ENCODE measurements around the gene CNTF.

The CNTF gene

DNA sequence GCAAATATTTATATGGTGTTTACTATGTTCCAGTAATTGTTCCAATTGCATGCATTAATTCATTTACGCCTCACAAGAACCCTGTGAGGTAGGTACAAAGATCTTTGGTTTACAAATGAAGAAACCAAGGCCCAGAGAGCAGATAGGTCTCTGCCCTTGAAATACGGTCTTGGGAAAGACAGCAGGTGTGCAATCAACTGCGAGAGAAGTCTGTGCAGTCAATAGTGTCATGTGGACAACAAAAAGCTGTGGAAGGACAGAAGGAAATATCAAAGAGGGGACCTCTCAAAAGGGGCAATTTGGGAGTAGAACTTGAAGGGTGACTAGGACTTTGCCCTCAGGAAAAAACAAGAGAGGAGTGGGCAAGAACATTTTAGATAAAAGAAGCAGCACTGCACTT is 8.9 kb downstream of the CNTF start:
- Histone ChIP-seq H3K9ac (ENCODE audit: low read depth, low read length) (no peak overlapping the region), H3K4me1 (ENCODE audit: control insufficient read depth, insufficient read depth, low read length) (peaks cover 34% of the 10 kb centered on the region), H3K4me2 (ENCODE audit: low read length) (no peak overlapping the region), H3K36me3 (ENCODE audit: insufficient read depth, low read length) (peaks cover 10% of the 10 kb centered on the region), H3K9me3 (replicated peaks; ENCODE audit: low read length) (no peaks in the 10 kb centered on the region), H3K4me3 (ENCODE audit: low read length) (no peak overlapping the region), H3K27me3 (ENCODE audit: control insufficient read depth, insufficient read depth, low read length) (no peaks in the 10 kb centered on the region)

DNA sequence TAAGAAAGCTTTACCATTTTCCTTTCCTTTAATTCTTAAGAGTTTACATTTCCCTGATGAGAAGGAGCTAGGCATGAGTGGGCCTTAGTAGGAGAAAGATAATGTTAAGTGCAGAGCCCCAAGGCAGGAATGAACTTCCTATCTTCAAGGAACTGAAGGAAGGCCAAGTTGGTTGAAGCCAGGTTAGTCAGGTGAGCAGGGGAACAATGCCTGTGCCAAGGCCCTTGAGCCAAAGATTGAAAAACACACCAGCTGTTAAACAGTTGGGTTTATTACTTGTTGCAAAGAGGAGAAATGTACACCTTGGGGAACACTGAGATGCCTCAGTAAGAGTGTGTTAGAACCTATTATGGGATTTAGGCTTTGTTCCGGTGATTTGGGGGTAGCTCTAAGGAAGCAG is 10.0 kb downstream of the CNTF start:
- Histone ChIP-seq H3K9me3 (replicated peaks; ENCODE audit: low read length) (no peaks in the 10 kb centered on the region), H3K27me3 (ENCODE audit: control insufficient read depth, insufficient read depth, low read length) (no peaks in the 10 kb centered on the region), H3K36me3 (ENCODE audit: insufficient read depth, low read length) (peaks cover 6% of the 10 kb centered on the region), H3K4me2 (ENCODE audit: low read length) (no peak overlapping the region), H3K4me3 (ENCODE audit: low read length) (no peak overlapping the region), H3K4me1 (ENCODE audit: control insufficient read depth, insufficient read depth, low read length) (peaks cover 23% of the 10 kb centered on the region), H3K9ac (ENCODE audit: low read depth, low read length) (no peak overlapping the region)

DNA sequence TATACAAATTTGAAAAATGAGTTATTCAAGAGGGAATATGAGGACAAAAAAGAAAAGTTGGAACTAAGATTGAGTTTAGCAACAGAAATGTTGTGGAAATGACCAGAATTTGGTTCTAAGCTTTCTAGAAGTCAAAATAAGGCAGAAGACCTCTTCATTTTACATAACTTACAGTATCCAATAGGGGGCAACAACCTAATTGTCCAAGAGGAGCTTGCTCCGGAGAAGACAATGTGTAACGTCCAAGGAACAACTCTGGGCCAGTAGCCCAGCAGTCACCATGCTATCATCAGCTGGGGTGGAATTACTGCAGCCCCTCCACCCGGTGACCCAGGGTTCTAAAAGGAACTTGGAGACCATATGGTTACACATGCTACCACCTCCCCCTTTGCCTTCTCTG is 14.1 kb downstream of the CNTF start:
- Histone ChIP-seq H3K36me3 (ENCODE audit: insufficient read depth, low read length) (no peaks in the 10 kb centered on the region), H3K27me3 (ENCODE audit: control insufficient read depth, insufficient read depth, low read length) (peaks cover 11% of the 10 kb centered on the region), H3K9ac (ENCODE audit: low read depth, low read length) (no peak overlapping the region), H3K9me3 (replicated peaks; ENCODE audit: low read length) (no peaks in the 10 kb centered on the region), H3K4me1 (ENCODE audit: control insufficient read depth, insufficient read depth, low read length) (no peaks in the 10 kb centered on the region), H3K4me2 (ENCODE audit: low read length) (no peak overlapping the region), H3K4me3 (ENCODE audit: low read length) (no peak overlapping the region)

DNA sequence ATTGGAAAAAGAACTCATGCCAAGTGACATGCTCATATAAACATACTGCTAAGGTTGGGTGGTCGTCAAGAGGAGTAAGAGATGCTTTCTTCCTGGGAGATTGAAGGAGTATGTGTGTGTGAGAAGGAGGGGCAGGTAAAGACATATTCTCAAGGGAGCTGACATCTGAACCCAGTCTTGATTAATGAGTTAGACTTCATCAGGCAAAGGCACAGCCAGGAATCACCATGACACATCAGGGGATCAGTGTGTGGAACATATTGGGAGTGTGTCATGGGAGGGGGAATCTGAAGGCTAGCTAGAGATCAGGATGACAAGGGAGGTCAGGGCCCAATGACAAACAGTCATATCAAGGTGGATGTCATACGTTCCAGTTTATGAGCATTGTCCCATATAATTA is 14.9 kb downstream of the CNTF start:
- no peaks in the 10 kb centered on the region for H3K9me3 ChIP-seq (replicated peaks; ENCODE audit: low read length)
- peaks cover 18% of the 10 kb centered on the region for H3K27me3 ChIP-seq (ENCODE audit: control insufficient read depth, insufficient read depth, low read length)
- H3K4me1 ChIP-seq (ENCODE audit: control insufficient read depth, insufficient read depth, low read length): no peaks in the 10 kb centered on the region
- no peak overlapping the region for H3K4me2 ChIP-seq (ENCODE audit: low read length)
- no peak overlapping the region for H3K9ac ChIP-seq (ENCODE audit: low read depth, low read length)
- no peaks in the 10 kb centered on the region for H3K36me3 ChIP-seq (ENCODE audit: insufficient read depth, low read length)
- no peak overlapping the region for H3K4me3 ChIP-seq (ENCODE audit: low read length)

DNA sequence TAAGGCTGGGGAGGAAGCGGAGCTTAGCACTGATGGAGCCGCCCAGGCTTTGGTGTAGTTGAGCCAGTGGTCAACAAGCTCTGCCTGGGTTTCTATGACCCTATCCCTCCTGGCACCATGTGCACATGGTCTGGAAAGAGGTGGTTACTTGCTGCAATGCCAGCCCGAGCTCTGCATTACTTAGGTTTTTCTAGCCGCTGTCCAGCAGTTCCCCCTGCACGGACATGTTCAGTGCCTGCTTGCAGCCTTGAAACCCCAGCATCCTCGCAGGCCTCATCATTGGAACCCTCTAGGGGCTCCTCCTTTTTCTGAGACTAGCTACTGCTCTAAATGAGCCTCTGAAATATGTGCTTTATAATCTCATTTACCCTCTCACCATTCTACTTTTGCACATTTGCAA is 16.6 kb downstream of the CNTF start:
- Histone ChIP-seq H3K27me3 (ENCODE audit: control insufficient read depth, insufficient read depth, low read length) (peaks cover 23% of the 10 kb centered on the region), H3K4me1 (ENCODE audit: control insufficient read depth, insufficient read depth, low read length) (no peaks in the 10 kb centered on the region), H3K4me3 (ENCODE audit: low read length) (no peak overlapping the region), H3K9me3 (replicated peaks; ENCODE audit: low read length) (no peaks in the 10 kb centered on the region), H3K4me2 (ENCODE audit: low read length) (no peak overlapping the region), H3K36me3 (ENCODE audit: insufficient read depth, low read length) (no peaks in the 10 kb centered on the region), H3K9ac (ENCODE audit: low read depth, low read length) (no peak overlapping the region)

DNA sequence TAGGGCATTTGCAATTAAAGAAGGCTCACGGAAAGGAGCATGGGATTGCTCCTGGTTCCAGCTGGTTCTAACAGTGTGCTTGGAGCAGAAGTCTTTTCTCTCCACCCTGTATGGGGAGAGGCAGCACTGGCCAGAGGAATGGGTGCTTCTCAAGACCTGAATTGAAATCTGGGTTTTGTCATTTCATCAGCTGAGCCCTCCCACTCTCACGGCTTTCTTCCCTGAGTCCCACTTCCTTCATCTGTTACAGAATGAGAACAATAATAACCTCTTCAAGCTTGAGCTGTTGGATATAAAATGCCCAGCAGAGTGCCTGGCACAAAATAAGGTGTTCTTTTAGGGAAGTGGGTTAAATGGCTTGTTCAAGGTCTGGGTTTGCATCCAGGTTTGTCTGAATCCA is 17.2 kb downstream of the CNTF start:
- Histone ChIP-seq H3K36me3 (ENCODE audit: insufficient read depth, low read length) (no peaks in the 10 kb centered on the region), H3K27me3 (ENCODE audit: control insufficient read depth, insufficient read depth, low read length) (peaks cover 23% of the 10 kb centered on the region), H3K4me3 (ENCODE audit: low read length) (no peak overlapping the region), H3K9ac (ENCODE audit: low read depth, low read length) (no peak overlapping the region), H3K4me2 (ENCODE audit: low read length) (no peak overlapping the region), H3K9me3 (replicated peaks; ENCODE audit: low read length) (no peaks in the 10 kb centered on the region), H3K4me1 (ENCODE audit: control insufficient read depth, insufficient read depth, low read length) (no peaks in the 10 kb centered on the region)

DNA sequence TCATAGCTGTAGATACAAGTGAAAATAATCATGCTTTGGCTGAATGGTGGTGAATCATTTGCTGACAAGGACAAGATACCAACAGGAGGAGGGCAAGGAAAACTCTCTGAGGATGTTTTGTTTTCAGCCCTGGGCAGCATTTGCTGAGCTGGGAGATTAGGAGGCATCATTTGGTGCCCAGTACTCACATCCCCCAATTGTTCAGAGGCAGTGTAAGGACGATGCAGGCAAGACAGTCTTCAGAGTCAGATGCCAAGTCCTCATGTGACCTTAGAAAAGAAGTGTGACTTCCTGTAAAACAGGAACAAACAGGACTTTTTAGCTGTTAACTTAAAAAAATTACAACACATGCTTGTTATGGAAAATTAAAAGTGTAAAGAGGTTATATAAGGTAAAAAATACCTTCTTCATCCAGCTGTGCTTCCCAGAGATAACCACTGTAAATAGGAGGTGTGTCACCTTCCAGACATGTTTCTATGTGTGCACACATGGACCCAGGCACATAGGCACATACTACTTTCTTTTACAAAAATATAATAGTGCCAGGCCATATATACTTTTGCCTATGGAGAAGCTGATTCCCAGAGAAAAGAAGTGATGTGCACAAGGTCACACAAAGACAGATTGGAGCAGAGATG is 18.0 kb downstream of the CNTF start:
- Histone ChIP-seq H3K36me3 (ENCODE audit: insufficient read depth, low read length) (no peaks in the 10 kb centered on the region), H3K4me2 (ENCODE audit: low read length) (no peak overlapping the region), H3K9me3 (replicated peaks; ENCODE audit: low read length) (no peaks in the 10 kb centered on the region), H3K4me3 (ENCODE audit: low read length) (no peak overlapping the region), H3K4me1 (ENCODE audit: control insufficient read depth, insufficient read depth, low read length) (no peaks in the 10 kb centered on the region), H3K27me3 (ENCODE audit: control insufficient read depth, insufficient read depth, low read length) (peaks cover 23% of the 10 kb centered on the region), H3K9ac (ENCODE audit: low read depth, low read length) (no peak overlapping the region)

DNA sequence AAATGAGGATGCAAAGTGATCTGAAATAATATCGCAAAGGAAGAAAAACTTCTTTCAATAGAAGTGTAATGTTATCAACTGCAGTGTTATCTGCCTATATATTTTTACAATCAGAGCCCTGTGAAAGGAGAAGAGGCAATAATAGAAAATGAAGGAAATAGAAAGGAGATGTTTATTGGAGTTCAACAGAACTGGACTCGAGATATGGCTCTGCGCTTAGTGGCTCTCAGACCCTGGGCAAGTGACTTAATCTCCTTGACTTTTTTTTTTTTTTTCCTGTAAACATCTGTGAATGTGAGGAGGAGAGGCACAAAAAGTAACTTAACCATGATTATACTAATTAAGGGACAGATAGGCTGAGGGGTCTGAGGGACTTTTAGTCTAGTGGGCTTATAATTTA is 18.9 kb downstream of the CNTF start:
- H3K4me1 ChIP-seq (ENCODE audit: control insufficient read depth, insufficient read depth, low read length): no peaks in the 10 kb centered on the region
- H3K9ac ChIP-seq (ENCODE audit: low read depth, low read length): no peak overlapping the region
- no peaks in the 10 kb centered on the region for H3K36me3 ChIP-seq (ENCODE audit: insufficient read depth, low read length)
- H3K4me3 ChIP-seq (ENCODE audit: low read length): no peak overlapping the region
- no peak overlapping the region for H3K4me2 ChIP-seq (ENCODE audit: low read length)
- peaks cover 23% of the 10 kb centered on the region for H3K27me3 ChIP-seq (ENCODE audit: control insufficient read depth, insufficient read depth, low read length)
- H3K9me3 ChIP-seq (replicated peaks; ENCODE audit: low read length): no peaks in the 10 kb centered on the region

DNA sequence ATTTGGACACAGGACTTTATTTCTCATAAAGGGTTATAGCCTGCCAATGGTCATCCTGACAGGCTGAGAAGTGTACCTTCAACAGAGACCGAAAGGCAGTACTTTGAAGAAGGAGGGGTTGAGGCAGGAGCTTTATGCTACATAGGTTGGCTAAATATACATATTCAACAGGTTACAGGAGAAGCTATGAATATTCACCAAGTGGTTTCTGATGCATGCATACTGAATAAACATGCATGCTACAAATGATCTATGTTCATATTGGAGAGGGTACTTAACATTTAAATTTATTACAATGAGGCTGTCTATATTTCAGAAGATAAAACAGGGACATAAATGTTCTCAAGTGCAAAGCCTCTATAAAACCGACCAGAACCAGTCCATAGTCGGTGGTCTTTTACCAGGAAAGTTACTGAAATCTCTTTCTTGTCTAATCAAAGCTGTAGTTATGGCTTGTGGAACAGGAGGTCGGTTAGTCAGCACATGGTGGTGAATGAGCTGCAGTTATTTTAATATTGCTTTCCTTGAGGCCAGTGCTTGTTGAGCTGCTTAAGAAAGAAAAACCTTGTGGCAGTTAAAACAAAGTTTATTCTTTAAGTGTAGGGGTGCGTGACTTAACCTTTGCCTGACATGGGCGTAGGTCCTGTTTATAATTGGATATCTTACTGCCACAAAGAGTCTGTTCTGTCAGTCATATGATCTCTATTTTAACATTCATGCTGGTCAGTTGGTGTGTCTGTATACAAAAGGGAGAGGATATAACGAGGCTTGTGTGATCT is 19.5 kb downstream of the CNTF start:
- Histone ChIP-seq H3K4me3 (ENCODE audit: low read length) (no peak overlapping the region), H3K27me3 (ENCODE audit: control insufficient read depth, insufficient read depth, low read length) (peaks cover 23% of the 10 kb centered on the region), H3K36me3 (ENCODE audit: insufficient read depth, low read length) (no peaks in the 10 kb centered on the region), H3K9me3 (replicated peaks; ENCODE audit: low read length) (no peaks in the 10 kb centered on the region), H3K9ac (ENCODE audit: low read depth, low read length) (no peak overlapping the region), H3K4me1 (ENCODE audit: control insufficient read depth, insufficient read depth, low read length) (no peaks in the 10 kb centered on the region), H3K4me2 (ENCODE audit: low read length) (no peak overlapping the region)

DNA sequence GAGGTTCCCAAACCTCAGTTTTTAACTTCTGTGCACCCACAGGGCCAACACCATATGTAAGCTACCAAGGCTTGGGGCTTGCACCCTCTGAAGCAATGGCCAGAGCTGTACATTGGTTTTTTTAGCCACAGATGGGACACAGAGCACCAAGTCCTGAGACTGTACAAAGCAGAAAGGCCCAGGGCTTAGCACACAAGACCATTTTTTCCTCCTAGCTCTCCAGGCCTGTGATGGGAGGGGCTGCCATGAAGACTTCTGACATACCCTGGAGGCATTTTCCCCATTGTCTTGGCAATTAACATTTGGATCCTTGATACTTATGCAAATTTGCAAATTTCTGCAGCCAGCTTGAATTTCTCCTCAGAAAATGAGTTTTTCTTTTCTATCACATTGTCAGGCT is 23.4 kb downstream of the CNTF start:
- Histone ChIP-seq H3K9me3 (replicated peaks; ENCODE audit: low read length) (no peaks in the 10 kb centered on the region), H3K9ac (ENCODE audit: low read depth, low read length) (no peak overlapping the region), H3K36me3 (ENCODE audit: insufficient read depth, low read length) (no peaks in the 10 kb centered on the region)

DNA sequence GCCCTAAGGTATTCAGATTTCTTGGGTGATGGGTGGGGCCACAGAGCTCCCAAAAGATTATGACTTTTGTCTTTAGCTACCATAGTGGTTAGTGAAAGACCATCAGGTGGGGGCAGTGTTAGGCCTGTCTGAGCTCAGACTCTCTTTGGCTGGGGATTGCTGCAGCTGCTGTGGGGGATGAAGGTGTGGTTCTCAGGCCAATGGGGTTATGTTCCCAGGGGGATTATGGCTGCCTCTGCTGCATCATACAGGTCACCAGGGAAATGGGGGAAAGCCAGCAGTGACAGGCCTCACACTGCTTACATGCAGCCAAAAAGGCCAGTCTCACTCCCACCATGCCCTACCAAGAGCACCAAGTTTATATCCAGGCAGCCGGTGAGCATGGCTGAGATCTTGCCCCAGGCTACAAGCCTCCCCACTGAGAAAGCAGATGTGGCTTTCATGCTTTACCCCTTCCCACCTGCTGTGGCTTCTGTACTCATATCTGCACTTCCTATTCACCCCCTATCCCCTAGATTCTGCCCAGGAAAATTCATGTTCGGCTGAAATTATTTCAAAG is 24.8 kb downstream of the CNTF start:
- H3K36me3 ChIP-seq (ENCODE audit: insufficient read depth, low read length): no peaks in the 10 kb centered on the region
- H3K9ac ChIP-seq (ENCODE audit: low read depth, low read length): no peak overlapping the region

More for the DNA sequence above, 23.4 kb downstream of the CNTF start:
- Histone ChIP-seq H3K4me2 (ENCODE audit: low read length) (no peak overlapping the region), H3K4me3 (ENCODE audit: low read length) (no peak overlapping the region), H3K4me1 (ENCODE audit: control insufficient read depth, insufficient read depth, low read length) (no peaks in the 10 kb centered on the region), H3K27me3 (ENCODE audit: control insufficient read depth, insufficient read depth, low read length) (peaks cover 16% of the 10 kb centered on the region)

DNA sequence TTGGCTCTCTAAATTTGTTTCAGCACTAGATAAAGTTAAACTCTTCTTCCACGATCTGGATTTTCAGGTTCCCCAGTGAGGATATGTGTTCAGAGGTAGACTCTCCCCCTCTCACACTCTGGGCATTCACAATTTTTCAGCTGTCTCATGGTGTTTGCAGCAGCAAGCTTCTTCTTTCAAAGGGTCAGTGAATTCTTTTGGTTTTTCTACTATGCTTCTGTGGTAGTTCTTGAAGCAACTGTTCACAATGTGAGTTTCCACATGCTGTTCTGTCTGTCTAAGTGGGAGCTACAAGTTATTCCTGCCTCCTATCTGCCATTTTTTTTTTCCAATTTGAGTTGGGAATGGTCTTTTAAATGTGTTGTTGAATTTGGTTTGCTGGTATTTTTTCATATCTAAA is 25.4 kb downstream of the CNTF start:
- H3K9ac ChIP-seq (ENCODE audit: low read depth, low read length): no peak overlapping the region
- H3K4me2 ChIP-seq (ENCODE audit: low read length): no peak overlapping the region
- no peak overlapping the region for H3K4me3 ChIP-seq (ENCODE audit: low read length)
- H3K9me3 ChIP-seq (replicated peaks; ENCODE audit: low read length): no peaks in the 10 kb centered on the region
- no peaks in the 10 kb centered on the region for H3K4me1 ChIP-seq (ENCODE audit: control insufficient read depth, insufficient read depth, low read length)
- H3K36me3 ChIP-seq (ENCODE audit: insufficient read depth, low read length): no peaks in the 10 kb centered on the region
- H3K27me3 ChIP-seq (ENCODE audit: control insufficient read depth, insufficient read depth, low read length): peaks cover 13% of the 10 kb centered on the region

More for the DNA sequence above, 24.8 kb downstream of the CNTF start:
- no peak overlapping the region for H3K4me3 ChIP-seq (ENCODE audit: low read length)
- H3K4me2 ChIP-seq (ENCODE audit: low read length): no peak overlapping the region
- H3K9me3 ChIP-seq (replicated peaks; ENCODE audit: low read length): no peaks in the 10 kb centered on the region
- H3K27me3 ChIP-seq (ENCODE audit: control insufficient read depth, insufficient read depth, low read length): peaks cover 14% of the 10 kb centered on the region
- H3K4me1 ChIP-seq (ENCODE audit: control insufficient read depth, insufficient read depth, low read length): no peaks in the 10 kb centered on the region

All from skeletal muscle satellite cell (primary cell).